ENCODE results near the gene PTRH1. TPM values are rescaled to one million over a fixed set of nuclear protein-coding genes. Genes with fewer than 3 reads are reported as not detected.

PTRH1 gene
- total and polyA plus RNA-seq, 2 experiments from 2014 or later, result 23.7 to 27.5 TPM

GRCh38 chr9:127692071-127692470 lies 23.4 kb downstream of the PTRH1 start:
- H3K4me1 ChIP-seq (ENCODE audit: low read depth), result no peaks in the 10 kb centered on the region
- H3K4me3 ChIP-seq, result no peak overlapping the region
- H3K36me3 ChIP-seq, result peaks cover 4% of the 10 kb centered on the region
- H3K9me3 ChIP-seq (ENCODE audit: low read depth), result no peaks in the 10 kb centered on the region
- no peak for DNase-seq (ENCODE audit: low read depth in 1 of 2, low spot score in 1 of 2)
- no peak for TF ChIP-seq CTCF (IDR thresholded peaks at IDR 0.05; ENCODE audit: low read depth, low read length)
- no peaks in the 10 kb centered on the region for H3K27me3 ChIP-seq
- H3K27ac ChIP-seq, result no peak overlapping the region

GRCh38 chr9:127690735-127691134 lies 24.7 kb downstream of the PTRH1 start:
- DNase-seq (ENCODE audit: low read depth in 1 of 2, low spot score in 1 of 2), result no peak
- no peaks in the 10 kb centered on the region for H3K9me3 ChIP-seq (ENCODE audit: low read depth)
- TF ChIP-seq CTCF (IDR thresholded peaks at IDR 0.05; ENCODE audit: low read depth, low read length), result no peak
- no peak overlapping the region for H3K4me3 ChIP-seq
- no peaks in the 10 kb centered on the region for H3K27me3 ChIP-seq
- H3K27ac ChIP-seq, result no peak overlapping the region
- no peaks in the 10 kb centered on the region for H3K4me1 ChIP-seq (ENCODE audit: low read depth)
- H3K36me3 ChIP-seq, result peaks cover 4% of the 10 kb centered on the region

GRCh38 chr9:127689329-127690000 lies 26.0 kb downstream of the PTRH1 start:
- Histone ChIP-seq H3K4me1 (ENCODE audit: low read depth) (no peaks in the 10 kb centered on the region), H3K4me3 (no peak overlapping the region), H3K9me3 (ENCODE audit: low read depth) (no peaks in the 10 kb centered on the region), H3K36me3 (peaks cover 4% of the 10 kb centered on the region), H3K27ac (no peak overlapping the region), H3K27me3 (no peaks in the 10 kb centered on the region)
- DNase-seq (ENCODE audit: low read depth in 1 of 2, low spot score in 1 of 2), result no peak
- TF ChIP-seq CTCF (IDR thresholded peaks at IDR 0.05; ENCODE audit: low read depth, low read length), result no peak

- Histone ChIP-seq H3K4me3 (no peak overlapping the region), H3K36me3 (peaks cover 4% of the 10 kb centered on the region), H3K9me3 (ENCODE audit: low read depth) (no peaks in the 10 kb centered on the region), H3K27ac (no peak overlapping the region), H3K4me1 (ENCODE audit: low read depth) (no peaks in the 10 kb centered on the region), H3K27me3 (no peaks in the 10 kb centered on the region)
- no peak for TF ChIP-seq CTCF (IDR thresholded peaks at IDR 0.05; ENCODE audit: low read depth, low read length)
- DNase-seq (ENCODE audit: low read depth in 1 of 2, low spot score in 1 of 2), result no peak
These were observed 28.7 kb downstream of the PTRH1 start for GRCh38 chr9:127686461-127687393.

- no peaks in the 10 kb centered on the region for H3K4me1 ChIP-seq (ENCODE audit: low read depth)
- H3K36me3 ChIP-seq, result peaks cover 6% of the 10 kb centered on the region
- TF ChIP-seq CTCF (IDR thresholded peaks at IDR 0.05; ENCODE audit: low read depth, low read length), result no peak
- no peak overlapping the region for H3K27ac ChIP-seq
- no peak overlapping the region for H3K4me3 ChIP-seq
- H3K27me3 ChIP-seq, result no peaks in the 10 kb centered on the region
- DNase-seq (ENCODE audit: low read depth in 1 of 2, low spot score in 1 of 2), result peak in 1 of 2 donors; percentile 18
- no peaks in the 10 kb centered on the region for H3K9me3 ChIP-seq (ENCODE audit: low read depth)
These were observed 30.9 kb downstream of the PTRH1 start for GRCh38 chr9:127684576-127684975.

Data from cardiac muscle cell (in vitro differentiated cells and primary cell).